Endothelial cell of umbilical vein (primary cell): Measurements from ENCODE around the gene ALDH3A2.

ENCODE experiments used
- CTCF ChIP-seq, 2 donors: IDR thresholded peaks; 1 replicate in 1 of 2; 2 replicates in 1 of 2; pipeline ENCODE4 v1.5.1; 2011; ENCODE audit warnings: low read length in 2 of 2, mild to moderate bottlenecking in 2 of 2, moderate library complexity in 2 of 2, control low read depth in 1 of 2, inconsistent platforms in 1 of 2, low read depth in 1 of 2; ENCODE audit not compliant: insufficient read depth in 1 of 2; ENCODE audit errors: extremely low read depth in 1 of 2
- EZH2 ChIP-seq: IDR thresholded peaks from 2 replicates; pipeline ENCODE4 v1.6.1; 2012; ENCODE audit warnings: borderline replicate concordance, low read depth, mild to moderate bottlenecking, moderate library complexity, low read length, inconsistent platforms; ENCODE audit not compliant: severe bottlenecking
- POLR2A ChIP-seq: IDR thresholded peaks from 2 replicates; pipeline ENCODE4 v1.6.1; 2012; ENCODE audit warnings: low read depth, mild to moderate bottlenecking, control low read depth, low read length

GRCh38 chr17:19719355-19720209, 71.0 kb downstream of the ALDH3A2 start:
- TF ChIP-seq EZH2 (no peak), CTCF (IDR thresholded peaks at IDR 0.05; ENCODE audit: extremely low read depth in 1 of 2, insufficient read depth in 1 of 2, low read depth in 1 of 2, low read length in 2 of 2) (no peak), POLR2A (no peak)
